OCI-LY3 (cell line): Measurements from ENCODE around the gene ATXN2L.

Experiments used
- H2AFZ ChIP-seq: fragments of 200-600, 300-600 bp; shearing (Covaris generic); 2 replicates; pipeline ENCODE4 v1.6.0; 2014; ENCODE audit warnings: antibody characterized with exemption, low read depth, low read length
- H3K27ac ChIP-seq: fragments of 200-600, 300-600 bp; sonication (generic); 2 replicates; pipeline ENCODE4 v1.5.1; 2014; ENCODE audit warnings: mild to moderate bottlenecking, low read length, moderate library complexity, mixed read lengths
- H3K27me3 ChIP-seq: fragments of 200-600, 300-600 bp; sonication (generic); 2 replicates; pipeline ENCODE4 v1.6.1; 2014; ENCODE audit warnings: low read depth, low read length, mixed read lengths
- H3K36me3 ChIP-seq: fragments of 200-600, 300-600 bp; sonication (generic); replicated peaks from 2 replicates; pipeline ENCODE3; 2014; ENCODE audit warnings: low read depth, low read length, mixed read lengths
- H3K4me1 ChIP-seq: fragments of 300-600, 200-600 bp; sonication (generic); 2 replicates; pipeline ENCODE4 v1.6.1; 2014; ENCODE audit warnings: low read length, mixed read lengths
- H3K4me2 ChIP-seq: fragments of 200-600, 300-600 bp; sonication (generic); 2 replicates; pipeline ENCODE4 v1.6.1; 2014; ENCODE audit warnings: low read length, mixed read lengths
- H3K4me3 ChIP-seq: fragments of 300-600, 200-600 bp; sonication (generic); 2 replicates; pipeline ENCODE4 v1.5.1; 2014; ENCODE audit warnings: antibody characterized with exemption, mild to moderate bottlenecking, low read length, moderate library complexity
- H3K79me2 ChIP-seq: fragments of 300-600, 200-600 bp; shearing (Covaris generic); 2 replicates; pipeline ENCODE4 v1.6.1; 2014; ENCODE audit warnings: mild to moderate bottlenecking, low read length, mixed read lengths
- H3K9ac ChIP-seq: fragments of 300-600, 200-600 bp; shearing (Covaris generic); 2 replicates; pipeline ENCODE4 v1.6.0; 2014; ENCODE audit warnings: mild to moderate bottlenecking, low read length, moderate library complexity
- H3K9me3 ChIP-seq: fragments of 200-600, 300-600 bp; shearing (Covaris generic); 2 replicates; pipeline ENCODE4 v1.6.1; 2014; ENCODE audit warnings: low read length, mixed read lengths; ENCODE audit not compliant: insufficient read depth
- H4K20me1 ChIP-seq: fragments of 200-600, 300-600 bp; sonication (generic); 2 replicates; pipeline ENCODE4 v1.6.1; 2016; ENCODE audit warnings: low read length, mixed read lengths; ENCODE audit not compliant: insufficient read depth
- CTCF ChIP-seq: fragments of 200-600, 300-600 bp; sonication (generic); IDR thresholded peaks from 2 replicates; pipeline ENCODE4 v1.5.1; 2014; ENCODE audit warnings: antibody characterized with exemption, low read length, low read depth
- EZH2phosphoT487 ChIP-seq: fragments of 200-600 bp; shearing (Covaris generic); IDR thresholded peaks from 2 replicates; pipeline ENCODE4 v1.6.1; 2018; ENCODE audit warnings: antibody characterized with exemption, mixed run types, low read depth

The ATXN2L gene

GRCh38 chr16:28884045-28884444 lies 61.2 kb downstream of the ATXN2L start:
- H3K9ac ChIP-seq, result no peak overlapping the region

More at GRCh38 chr16:28884045-28884444, 61.2 kb downstream of the ATXN2L start:
- Histone ChIP-seq H3K36me3 (no peaks in the 10 kb centered on the region), H3K27me3 (no peaks in the 10 kb centered on the region), H3K4me2 (no peak overlapping the region), H2AFZ (no peak overlapping the region), H3K27ac (no peak overlapping the region), H3K79me2 (no peaks in the 10 kb centered on the region), H3K9me3 (no peaks in the 10 kb centered on the region), H3K4me1 (peaks cover 10% of the 10 kb centered on the region), H3K4me3 (no peak overlapping the region), H4K20me1 (no peaks in the 10 kb centered on the region)
- TF ChIP-seq CTCF, result no peak
- no peak for TF ChIP-seq EZH2phosphoT487
